H9 (cell line): ENCODE results near the gene SUOX. TPM values are rescaled to one million over a fixed set of nuclear protein-coding genes. Genes with fewer than 3 reads are reported as not detected.

Source experiments
- DNase-seq: peaks from one replicate; pipeline ENCODE4 v3.0.0-alpha.2; 2017
- H2AFZ ChIP-seq: one replicate; pipeline ENCODE4 v1.6.1; 2013; ENCODE audit warnings: mild to moderate bottlenecking, low read length, control low read depth, moderate library complexity
- H2AK5ac ChIP-seq: 2 replicates; pipeline ENCODE4 v1.6.1; 2013; ENCODE audit warnings: low read length, control low read depth, mixed read lengths; ENCODE audit not compliant: insufficient read length
- H2BK120ac ChIP-seq: one replicate; pipeline ENCODE4 v1.6.1; 2013; ENCODE audit warnings: low read depth, mild to moderate bottlenecking, low read length, control low read depth, inconsistent platforms; ENCODE audit not compliant: poor library complexity, severe bottlenecking
- H2BK12ac ChIP-seq: 2 replicates; pipeline ENCODE4 v1.6.1; 2013; ENCODE audit warnings: low read length, control low read depth, mixed read lengths, low read depth; ENCODE audit not compliant: insufficient read length
- H2BK15ac ChIP-seq: 2 replicates; pipeline ENCODE4 v1.6.1; 2013; ENCODE audit warnings: low read depth, low read length, control low read depth
- H2BK20ac ChIP-seq: one replicate; pipeline ENCODE4 v1.6.1; 2013; ENCODE audit warnings: low read depth, mild to moderate bottlenecking, low read length, control low read depth, inconsistent platforms; ENCODE audit not compliant: poor library complexity, severe bottlenecking
- H2BK5ac ChIP-seq: 2 replicates; pipeline ENCODE4 v1.6.1; 2013; ENCODE audit warnings: low read length, control low read depth, mixed read lengths; ENCODE audit not compliant: insufficient read length
- H3K14ac ChIP-seq: 2 replicates; pipeline ENCODE4 v1.6.1; 2013; ENCODE audit warnings: low read length, control low read depth; ENCODE audit not compliant: insufficient read depth
- H3K18ac ChIP-seq: 2 replicates; pipeline ENCODE4 v1.6.1; 2013; ENCODE audit warnings: low read depth, mild to moderate bottlenecking, mixed read lengths, low read length, control low read depth; ENCODE audit not compliant: insufficient read length
- H3K23ac ChIP-seq: 2 replicates; pipeline ENCODE4 v1.6.1; 2013; ENCODE audit warnings: low read length, control low read depth, mixed read lengths, low read depth; ENCODE audit not compliant: insufficient read length
- H3K23me2 ChIP-seq: 2 replicates; pipeline ENCODE4 v1.6.1; 2013; ENCODE audit warnings: low read depth, mild to moderate bottlenecking, mixed read lengths, low read length, control low read depth; ENCODE audit not compliant: insufficient read length, poor library complexity, severe bottlenecking
- H3K27ac ChIP-seq: 2 replicates; pipeline ENCODE4 v1.5.1; 2013; ENCODE audit warnings: low read length, control low read depth, mixed read lengths, low read depth; ENCODE audit not compliant: insufficient read length
- H3K27me3 ChIP-seq: 2 replicates; pipeline ENCODE4 v1.6.1; 2013; ENCODE audit warnings: low read length, control low read depth, inconsistent platforms; ENCODE audit not compliant: insufficient read depth
- H3K4ac ChIP-seq: 2 replicates; pipeline ENCODE4 v1.6.1; 2013; ENCODE audit warnings: low read depth, mild to moderate bottlenecking, control low read depth, inconsistent platforms, low read length, moderate library complexity
- H3K4me1 ChIP-seq: 2 replicates; pipeline ENCODE4 v1.6.1; 2013; ENCODE audit warnings: low read length, control low read depth, inconsistent platforms; ENCODE audit not compliant: insufficient read depth
- H3K4me2 ChIP-seq: 2 replicates; pipeline ENCODE4 v1.6.1; 2013; ENCODE audit warnings: low read length, control low read depth, mixed read lengths; ENCODE audit not compliant: insufficient read length, insufficient read depth
- H3K56ac ChIP-seq: 2 replicates; pipeline ENCODE4 v1.6.1; 2013; ENCODE audit warnings: low read depth, mild to moderate bottlenecking, mixed read lengths, low read length, control low read depth; ENCODE audit not compliant: insufficient read length
- H3K79me1 ChIP-seq: 2 replicates; pipeline ENCODE4 v1.6.1; 2013; ENCODE audit warnings: low read depth, mild to moderate bottlenecking, moderate library complexity, low read length, control low read depth, inconsistent platforms; ENCODE audit not compliant: insufficient read depth, poor library complexity, severe bottlenecking
- H3K79me2 ChIP-seq: 2 replicates; pipeline ENCODE4 v1.6.1; 2013; ENCODE audit warnings: low read length, control low read depth, inconsistent platforms; ENCODE audit not compliant: insufficient read depth
- H3K9ac ChIP-seq: 2 replicates; pipeline ENCODE4 v1.6.1; 2013; ENCODE audit warnings: low read length, control low read depth, mixed read lengths; ENCODE audit not compliant: insufficient read length; ENCODE audit errors: extremely low read depth
- H3K9me3 ChIP-seq: one replicate; pipeline ENCODE4 v1.6.1; 2013; ENCODE audit warnings: low read depth, low read length, inconsistent platforms; ENCODE audit not compliant: control insufficient read depth
- H3T11ph ChIP-seq: one replicate; pipeline ENCODE4 v1.6.1; 2013; ENCODE audit warnings: mild to moderate bottlenecking, low read length, control low read depth, inconsistent platforms
- H4K20me1 ChIP-seq: one replicate; pipeline ENCODE4 v1.6.1; 2013; ENCODE audit not compliant: control insufficient read depth, insufficient read length, insufficient read depth
- H4K5ac ChIP-seq: 2 replicates; pipeline ENCODE4 v1.6.1; 2013; ENCODE audit warnings: low read depth, mild to moderate bottlenecking, mixed read lengths, low read length, control low read depth; ENCODE audit not compliant: insufficient read length
- H4K8ac ChIP-seq: replicated peaks from 2 replicates; pipeline ENCODE4 v1.6.1; 2013; ENCODE audit warnings: low read length, control low read depth, mixed read lengths, low read depth; ENCODE audit not compliant: insufficient read length
- H4K91ac ChIP-seq: 2 replicates; pipeline ENCODE4 v1.6.1; 2013; ENCODE audit warnings: low read depth, mild to moderate bottlenecking, moderate library complexity, mixed read lengths, low read length, control low read depth; ENCODE audit not compliant: insufficient read length
- H3K27ac Mint-ChIP-seq, 3 experiments: 2 replicates in 2 of 3; 3 replicates in 1 of 3; pipeline ENCODE4 v1.8.0; 2020 to 2021; ENCODE audit warnings: mixed read lengths in 3 of 3, mild to moderate bottlenecking in 1 of 3, moderate library complexity in 1 of 3
- H3K27me3 Mint-ChIP-seq: 2 replicates; pipeline ENCODE4 v1.8.0; 2021; ENCODE audit warnings: low read depth, mild to moderate bottlenecking, moderate library complexity, mixed read lengths
- H3K36me3 Mint-ChIP-seq, 3 experiments: 2 replicates in 2 of 3; 3 replicates in 1 of 3; pipeline ENCODE4 v1.8.0; 2020 to 2021; ENCODE audit warnings: low read depth in 3 of 3, mixed read lengths in 3 of 3; ENCODE audit not compliant: insufficient read depth in 1 of 3
- H3K4me1 Mint-ChIP-seq, 2 experiments: 2 replicates each; pipeline ENCODE4 v1.8.0; 2020; ENCODE audit warnings: mixed read lengths in 2 of 2
- H3K4me3 Mint-ChIP-seq, 2 experiments: 2 replicates in 1 of 2; 3 replicates in 1 of 2; pipeline ENCODE4 v1.8.0; 2020 to 2021; ENCODE audit warnings: mild to moderate bottlenecking in 2 of 2, mixed read lengths in 2 of 2, moderate library complexity in 1 of 2
- H3K9me3 Mint-ChIP-seq, 2 experiments: 2 replicates in 1 of 2; 3 replicates in 1 of 2; pipeline ENCODE4 v1.8.0; 2020; ENCODE audit warnings: mild to moderate bottlenecking in 2 of 2, mixed read lengths in 2 of 2, moderate library complexity in 1 of 2
- WGBS: extraction: QIAGEN DNeasy Blood & Tissue Kit; methylation state at CpG from one replicate; pipeline ENCODE4 v1.1.7; 2013; ENCODE audit warnings: missing lambda C conversion rate, low lambda C conversion rate, mixed read lengths; ENCODE audit not compliant: insufficient read length; ENCODE audit errors: extremely low coverage; 5-methylcytosine and 5-hydroxymethylcytosine counted together
- total RNA-seq: library from RNA; stranded (reverse); gene quantifications from 2 replicates; pipeline ENCODE4 v1.2.1, GENCODE V29; 2021
- TF ChIP-seq, protein P1 (sequence below): fragments of 200-600 bp; sonication (generic); conservative IDR thresholded peaks from 3 replicates; pipeline ENCODE4 v1.8.0; 2021; ENCODE audit warnings: antibody characterized with exemption, mild to moderate bottlenecking

The SUOX gene
- total RNA-seq, 1 experiment from 2014 or later, result 21.0 TPM

DNA sequence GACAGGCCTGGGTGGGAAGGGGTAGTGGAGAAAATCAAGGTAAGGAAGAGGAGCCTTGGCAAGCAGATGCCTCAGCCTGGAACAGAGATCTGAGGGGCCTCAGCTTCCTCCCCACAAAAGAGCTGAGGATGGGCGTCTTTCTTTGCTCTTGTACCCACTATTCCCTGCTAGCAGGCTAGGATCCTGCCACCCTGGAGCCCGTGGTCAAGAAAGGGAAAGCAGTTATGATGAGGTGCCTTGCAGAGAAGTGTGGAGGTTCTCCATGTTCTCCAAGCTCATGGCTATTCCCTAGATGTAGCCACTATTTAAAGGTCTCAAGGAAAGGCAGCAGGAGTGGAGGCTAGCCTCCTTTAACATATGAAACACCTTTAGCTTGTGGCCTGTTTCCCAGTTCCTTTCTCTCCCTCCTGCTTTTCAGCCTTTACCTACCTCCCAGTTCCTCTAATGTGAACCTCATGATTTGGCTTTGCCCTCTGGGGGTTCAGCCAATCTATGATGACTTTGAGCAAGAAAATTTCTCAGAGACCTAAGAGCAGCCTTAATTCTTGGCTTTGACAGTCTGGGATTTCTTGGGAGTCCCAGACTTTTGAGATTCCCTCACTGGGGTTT lies 24.9 kb downstream of the SUOX start:
- Histone ChIP-seq H3K9me3 (no peaks in the 10 kb centered on the region), H3K27ac (no peak overlapping the region)
- H3K4me3 Mint-ChIP-seq, result peak overlapping the region; percentile 61 to 90

More for the DNA sequence above, 24.9 kb downstream of the SUOX start:
- Histone ChIP-seq H3K4ac (no peak overlapping the region), H3K79me1 (no peaks in the 10 kb centered on the region), H3K9ac (no peak overlapping the region), H3K79me2 (no peaks in the 10 kb centered on the region), H2BK120ac (no peak overlapping the region), H3K56ac (no peak overlapping the region), H4K5ac (no peak overlapping the region), H2BK12ac (no peak overlapping the region), H3K4me1 (peaks cover 4% of the 10 kb centered on the region; the same call in 1 of the 2 replicates), H2BK5ac (no peak overlapping the region), H3K18ac (no peak overlapping the region), H3K4me2 (peak overlapping the region; percentile 54), H4K20me1 (no peaks in the 10 kb centered on the region), H2BK20ac (no peak overlapping the region), H3K23ac (no peak overlapping the region), H3T11ph (no peak overlapping the region), H4K8ac (no peak overlapping the region), H3K14ac (no peak overlapping the region), H3K23me2 (peaks cover 5% of the 10 kb centered on the region), H3K27me3 (no peaks in the 10 kb centered on the region), H2AFZ (no peak overlapping the region), H2BK15ac (no peak overlapping the region), H4K91ac (no peak overlapping the region), H2AK5ac (no peak overlapping the region)
- Mint-ChIP-seq H3K27me3 (no peaks in the 10 kb centered on the region), H3K27ac (peak overlapping the region in 2 of 3 experiments; percentile 95 to 98; a peak in 4 of 7 replicates), H3K4me1 (peaks cover 27 to 29% of the 10 kb centered on the region in 2 experiments), H3K36me3 (peaks cover 8 to 33% (median 23%) of the 10 kb centered on the region in 3 experiments), H3K9me3 (no peaks in the 10 kb centered on the region)
- no peak for DNase-seq
- TF ChIP-seq, protein P1, sequence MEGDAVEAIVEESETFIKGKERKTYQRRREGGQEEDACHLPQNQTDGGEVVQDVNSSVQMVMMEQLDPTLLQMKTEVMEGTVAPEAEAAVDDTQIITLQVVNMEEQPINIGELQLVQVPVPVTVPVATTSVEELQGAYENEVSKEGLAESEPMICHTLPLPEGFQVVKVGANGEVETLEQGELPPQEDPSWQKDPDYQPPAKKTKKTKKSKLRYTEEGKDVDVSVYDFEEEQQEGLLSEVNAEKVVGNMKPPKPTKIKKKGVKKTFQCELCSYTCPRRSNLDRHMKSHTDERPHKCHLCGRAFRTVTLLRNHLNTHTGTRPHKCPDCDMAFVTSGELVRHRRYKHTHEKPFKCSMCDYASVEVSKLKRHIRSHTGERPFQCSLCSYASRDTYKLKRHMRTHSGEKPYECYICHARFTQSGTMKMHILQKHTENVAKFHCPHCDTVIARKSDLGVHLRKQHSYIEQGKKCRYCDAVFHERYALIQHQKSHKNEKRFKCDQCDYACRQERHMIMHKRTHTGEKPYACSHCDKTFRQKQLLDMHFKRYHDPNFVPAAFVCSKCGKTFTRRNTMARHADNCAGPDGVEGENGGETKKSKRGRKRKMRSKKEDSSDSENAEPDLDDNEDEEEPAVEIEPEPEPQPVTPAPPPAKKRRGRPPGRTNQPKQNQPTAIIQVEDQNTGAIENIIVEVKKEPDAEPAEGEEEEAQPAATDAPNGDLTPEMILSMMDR, result no peak
- WGBS, result no CpG with 5 or more reads among the region's 2 CpGs
